Measurements from ENCODE around the gene KRTAP10-6.
A peak's percentile ranks its signal among the peaks of the same experiment; 100 is the strongest.
"Not testable (repeated sequence)": the region's sequence is repeated elsewhere in the genome, so short reads cannot be mapped to it uniquely, and the experiment has no call there.

KRTAP10-6 gene, protein sequence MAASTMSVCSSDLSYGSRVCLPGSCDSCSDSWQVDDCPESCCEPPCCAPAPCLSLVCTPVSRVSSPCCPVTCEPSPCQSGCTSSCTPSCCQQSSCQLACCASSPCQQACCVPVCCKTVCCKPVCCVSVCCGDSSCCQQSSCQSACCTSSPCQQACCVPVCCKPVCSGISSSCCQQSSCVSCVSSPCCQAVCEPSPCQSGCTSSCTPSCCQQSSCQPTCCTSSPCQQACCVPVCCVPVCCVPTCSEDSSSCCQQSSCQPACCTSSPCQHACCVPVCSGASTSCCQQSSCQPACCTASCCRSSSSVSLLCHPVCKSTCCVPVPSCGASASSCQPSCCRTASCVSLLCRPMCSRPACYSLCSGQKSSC

DNA sequence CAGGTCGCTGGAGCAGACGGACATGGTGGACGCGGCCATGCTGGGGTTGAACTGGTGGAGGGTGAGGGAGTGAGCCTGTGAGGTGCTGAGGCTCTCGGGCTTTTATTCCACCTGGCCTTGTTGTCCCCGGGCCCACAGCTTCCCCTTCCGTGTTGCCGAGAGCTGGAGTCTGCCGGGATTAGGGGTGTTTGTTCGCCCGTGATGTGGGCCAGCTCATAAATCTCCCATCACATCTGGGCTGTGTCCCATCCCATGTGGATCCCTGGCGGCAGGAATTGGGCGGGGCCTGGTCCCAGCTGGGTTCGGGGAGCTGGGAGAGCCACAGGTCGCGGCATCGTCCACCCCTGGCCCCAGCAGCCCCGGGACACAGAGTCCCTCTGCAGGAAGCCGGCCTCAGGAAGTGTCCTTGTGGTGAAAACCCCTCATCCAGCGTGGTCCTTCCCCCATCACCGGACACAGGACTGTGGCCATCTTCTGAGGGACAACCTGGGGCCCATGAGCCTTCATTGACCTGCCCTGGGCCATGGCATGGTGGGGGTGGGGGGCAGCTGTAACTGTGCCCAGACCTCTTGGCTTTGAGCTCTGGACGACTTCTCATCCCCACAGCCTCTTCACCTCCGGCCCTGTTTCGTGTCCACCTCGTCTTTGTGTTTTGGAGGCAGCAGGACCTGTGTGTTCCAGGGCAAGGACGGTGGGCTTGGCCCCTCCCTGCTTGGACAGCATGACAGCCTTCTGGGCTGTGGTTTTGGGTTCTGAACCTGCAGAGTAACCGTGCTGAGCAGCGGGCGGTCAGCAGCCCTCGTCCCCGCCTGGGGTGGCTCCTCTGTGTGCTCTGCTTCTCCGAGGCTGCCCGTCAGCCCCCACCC is at the start of gene KRTAP10-6:
TSS of gene KRTAP10-6 (minus strand) at position 60 of the 866 bp plus-strand sequence. CDS start at position 39, 21 bp downstream.
- FAIRE-seq (no peak), DNase-seq (ENCODE audit: low spot score) (no peak)

DNA sequence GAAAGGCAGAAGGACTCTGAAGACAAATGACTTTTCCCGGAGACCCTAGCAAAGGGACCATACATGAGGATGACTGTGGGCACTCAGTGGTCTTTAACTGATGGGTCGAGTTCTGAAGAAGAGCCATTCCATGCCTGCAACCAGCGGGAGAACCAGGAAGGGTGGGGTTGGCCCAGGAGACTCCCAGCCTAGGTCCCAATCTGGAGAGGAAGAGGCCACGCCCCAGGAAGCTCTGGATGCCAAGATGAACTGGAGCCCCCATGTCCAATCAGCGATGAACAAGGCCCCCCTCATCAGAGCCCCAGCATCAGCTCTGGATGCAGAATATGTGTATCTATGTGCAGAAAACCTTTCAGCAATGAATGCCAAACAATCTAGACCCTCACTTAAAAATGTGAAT is 48.5 kb upstream of the KRTAP10-6 start:
- FAIRE-seq (no peak), DNase-seq (ENCODE audit: low spot score) (no peak)

DNA sequence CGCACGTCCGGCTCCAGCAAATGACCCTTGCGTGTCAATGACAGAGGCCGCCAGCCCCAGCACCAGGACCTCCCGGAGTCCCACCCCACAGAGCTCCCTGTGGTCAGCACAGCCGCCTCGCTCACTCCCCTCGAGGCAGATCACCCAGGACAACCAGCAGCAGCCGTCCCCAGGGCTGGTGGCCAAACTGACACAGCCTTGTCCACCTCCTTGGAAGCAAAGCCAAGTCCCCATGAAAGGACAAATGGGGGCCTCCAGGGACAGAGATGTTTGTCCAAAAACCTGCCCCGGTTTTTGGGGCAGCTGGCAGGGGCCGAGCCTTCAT is 47.0 kb upstream of the KRTAP10-6 start:
- no peak for FAIRE-seq
- DNase-seq (ENCODE audit: low spot score) = no peak

DNA sequence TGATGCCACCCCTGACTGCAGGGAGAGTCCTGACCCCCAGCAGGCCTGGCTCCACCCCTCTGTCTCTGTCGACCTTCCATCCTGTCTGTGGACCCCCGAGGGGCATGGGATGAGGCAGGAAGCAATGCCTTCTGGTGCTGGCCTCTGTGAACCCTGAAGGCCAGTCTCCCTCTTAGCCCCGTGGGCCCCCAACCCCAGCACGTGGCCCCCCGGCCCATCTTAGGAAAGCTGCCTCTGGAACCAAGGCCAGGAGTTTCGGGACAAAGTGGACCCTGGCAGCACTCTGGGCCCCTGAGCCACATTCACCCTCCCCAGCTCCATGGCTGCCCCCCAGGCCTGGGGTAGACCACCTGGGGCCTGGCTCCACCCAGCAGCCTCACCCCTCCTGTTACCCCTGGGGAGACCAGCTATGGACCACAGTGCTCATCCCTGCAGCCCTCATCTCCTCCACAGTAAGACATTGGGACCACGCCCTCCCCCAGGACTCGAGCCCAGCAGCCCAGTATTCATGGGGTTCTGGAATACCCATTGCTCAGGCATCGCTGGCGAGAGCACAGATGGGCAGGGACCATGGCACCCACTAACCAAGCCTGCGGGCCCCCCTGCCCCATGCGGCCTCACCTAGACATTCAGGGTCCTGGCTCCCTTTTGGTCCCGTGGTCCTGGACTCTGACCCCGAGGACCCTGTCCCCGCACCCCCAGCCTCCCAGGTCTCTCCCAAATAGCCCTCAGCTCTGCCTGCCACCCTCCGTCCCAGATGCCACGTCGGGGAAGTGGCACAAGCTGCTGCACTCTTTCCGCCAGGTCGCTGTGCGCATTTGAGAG is 46.4 kb upstream of the KRTAP10-6 start:
- DNase-seq (ENCODE audit: low spot score) = not testable (repeated sequence)
- peak; percentile 44 for FAIRE-seq

DNA sequence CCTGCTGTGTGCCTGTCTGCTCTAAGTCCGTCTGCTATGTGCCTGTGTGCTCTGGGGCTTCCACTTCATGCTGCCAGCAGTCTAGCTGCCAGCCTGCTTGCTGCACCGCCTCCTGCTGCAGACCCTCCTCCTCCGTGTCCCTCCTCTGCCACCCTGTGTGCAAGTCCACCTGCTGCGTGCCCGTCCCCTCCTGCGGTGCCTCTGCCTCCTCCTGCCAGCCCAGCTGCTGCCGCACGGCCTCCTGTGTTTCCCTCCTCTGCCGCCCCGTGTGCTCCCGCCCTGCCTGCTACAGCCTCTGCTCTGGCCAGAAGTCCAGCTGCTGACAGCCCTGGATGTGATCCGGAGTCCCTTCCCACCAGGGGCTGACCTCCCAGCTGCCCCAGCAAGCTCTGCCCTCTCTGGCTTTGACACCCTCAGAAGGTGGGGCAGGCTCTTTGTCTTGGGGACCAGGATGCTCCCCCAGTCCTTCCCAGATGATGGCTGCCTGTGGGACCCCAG is 45.6 kb upstream of the KRTAP10-6 start:
- FAIRE-seq = peak; percentile 52
- DNase-seq (ENCODE audit: low spot score) = not testable (repeated sequence)

DNA sequence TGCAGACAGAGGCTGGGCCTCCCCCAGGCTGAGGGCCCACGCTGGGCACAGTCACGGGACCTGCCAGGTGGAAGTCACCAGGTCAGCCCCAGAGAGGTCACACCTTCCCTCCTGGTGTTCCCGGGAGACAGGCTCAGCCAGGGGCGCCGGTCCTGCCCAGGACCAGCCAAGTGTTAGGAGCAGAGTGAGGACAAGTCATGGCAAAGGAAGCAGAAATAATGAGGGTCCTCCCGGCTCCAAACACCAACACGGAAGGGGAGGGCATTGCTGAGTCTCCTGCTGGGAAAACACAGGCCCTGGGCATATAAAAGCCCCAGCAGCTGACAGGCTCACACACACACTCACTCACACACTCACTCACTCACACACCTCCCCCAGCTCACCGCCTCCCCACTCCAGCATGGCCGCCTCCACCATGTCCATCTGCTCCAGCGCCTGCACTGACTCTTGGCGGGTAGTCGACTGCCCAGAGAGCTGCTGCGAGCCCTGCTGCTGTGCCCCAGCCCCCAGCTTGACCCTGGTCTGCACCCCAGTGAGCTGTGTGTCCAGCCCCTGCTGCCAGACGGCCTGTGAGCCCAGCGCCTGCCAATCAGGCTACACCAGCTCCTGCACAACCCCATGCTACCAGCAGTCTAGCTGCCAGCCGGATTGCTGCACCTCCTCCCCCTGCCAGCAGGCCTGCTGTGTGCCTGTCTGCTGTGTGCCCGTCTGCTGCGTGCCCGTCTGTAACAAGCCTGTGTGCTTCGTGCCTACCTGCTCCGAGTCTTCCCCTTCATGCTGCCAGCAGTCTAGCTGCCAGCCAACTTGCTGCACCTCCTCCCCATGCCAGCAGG is 44.9 kb upstream of the KRTAP10-6 start, which contains the start of gene KRTAP10-10:
TSS of gene KRTAP10-10 (plus strand) at position 339 of the 833 bp plus-strand sequence. CDS start at position 401, 62 bp downstream.
- no peak for FAIRE-seq

DNA sequence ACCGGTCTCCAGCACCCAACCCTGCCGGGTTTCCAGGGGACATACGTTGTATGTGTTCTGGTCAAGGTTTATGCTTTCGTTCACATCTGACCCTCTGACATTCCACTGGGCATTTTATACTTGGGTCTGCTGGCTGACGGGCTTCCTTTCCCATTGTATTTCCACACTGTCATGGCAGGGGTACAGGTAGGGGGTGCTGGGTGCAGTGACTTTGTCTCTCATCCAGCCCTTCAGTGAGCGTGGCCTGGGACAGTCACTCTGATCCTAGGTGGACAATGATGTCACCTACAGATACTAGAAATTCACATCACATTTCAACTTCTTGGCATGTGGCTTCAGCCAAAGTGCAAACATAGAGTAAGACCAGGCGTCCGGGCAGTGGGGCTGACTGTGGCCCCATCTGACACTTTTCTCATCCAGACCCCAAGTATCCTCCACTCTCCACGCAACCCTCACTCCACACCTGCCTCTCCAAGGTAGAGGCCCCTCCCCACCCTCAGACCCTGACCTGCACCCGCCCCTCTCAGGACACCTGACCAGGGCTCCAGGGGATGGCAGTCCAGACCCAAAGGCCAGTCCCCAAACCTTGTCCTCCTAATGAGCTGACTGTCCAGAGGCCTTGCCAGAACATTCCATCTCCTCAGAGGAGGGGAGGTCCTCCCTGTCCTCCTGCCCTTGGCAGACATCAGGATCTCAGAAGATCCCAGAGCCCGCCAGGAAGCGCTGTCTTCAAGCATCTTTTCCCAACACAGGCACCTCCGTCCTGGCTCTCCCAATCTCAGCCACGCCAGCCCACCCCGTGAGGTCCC is 44.1 kb upstream of the KRTAP10-6 start:
- DNase-seq (ENCODE audit: low spot score) (no peak), FAIRE-seq (no peak)

More for the DNA sequence above, 44.9 kb upstream of the KRTAP10-6 start, which contains the start of gene KRTAP10-10:
- no peak for DNase-seq (ENCODE audit: low spot score)

DNA sequence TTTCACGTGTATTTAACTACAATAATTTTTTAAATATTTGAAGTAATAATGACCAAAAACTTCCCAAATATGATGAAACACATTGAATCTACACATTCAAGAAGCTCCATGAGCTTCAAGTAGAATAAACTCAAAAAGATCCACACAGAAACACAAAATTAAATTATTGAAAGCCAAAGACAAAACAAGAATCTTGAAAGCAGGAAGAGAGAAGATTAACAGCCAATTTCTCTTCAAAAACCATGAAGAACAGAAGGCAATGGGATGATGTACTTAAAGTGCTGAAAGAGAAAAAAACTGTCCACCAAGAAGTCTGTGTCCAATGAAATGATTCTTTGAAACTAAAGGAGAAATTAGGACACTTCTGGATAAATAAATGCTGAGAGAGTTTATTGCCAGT is 39.8 kb upstream of the KRTAP10-6 start:
- no peak for DNase-seq (ENCODE audit: low spot score)
- FAIRE-seq = no peak

DNA sequence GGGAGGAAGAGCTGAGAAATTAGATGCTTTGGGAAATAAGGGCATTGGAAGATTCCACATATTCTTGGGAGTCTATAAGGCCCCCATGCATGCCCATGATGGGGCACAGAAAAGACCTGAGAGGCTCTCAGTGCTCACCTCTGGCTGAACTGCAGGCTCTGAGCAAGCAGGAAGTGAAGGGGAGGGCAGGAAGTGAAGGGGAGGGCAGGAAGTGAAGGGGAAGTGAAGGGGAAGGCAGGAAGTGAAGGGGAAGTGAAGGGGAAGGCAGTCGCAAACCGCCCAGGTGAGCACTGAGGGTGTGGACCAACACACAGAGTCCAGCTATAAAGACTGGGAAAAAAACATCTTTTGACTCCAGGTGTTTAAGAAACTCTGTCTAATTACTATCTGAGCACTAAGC is 38.1 kb upstream of the KRTAP10-6 start:
- no peak for FAIRE-seq
- no peak for DNase-seq (ENCODE audit: low spot score)

DNA sequence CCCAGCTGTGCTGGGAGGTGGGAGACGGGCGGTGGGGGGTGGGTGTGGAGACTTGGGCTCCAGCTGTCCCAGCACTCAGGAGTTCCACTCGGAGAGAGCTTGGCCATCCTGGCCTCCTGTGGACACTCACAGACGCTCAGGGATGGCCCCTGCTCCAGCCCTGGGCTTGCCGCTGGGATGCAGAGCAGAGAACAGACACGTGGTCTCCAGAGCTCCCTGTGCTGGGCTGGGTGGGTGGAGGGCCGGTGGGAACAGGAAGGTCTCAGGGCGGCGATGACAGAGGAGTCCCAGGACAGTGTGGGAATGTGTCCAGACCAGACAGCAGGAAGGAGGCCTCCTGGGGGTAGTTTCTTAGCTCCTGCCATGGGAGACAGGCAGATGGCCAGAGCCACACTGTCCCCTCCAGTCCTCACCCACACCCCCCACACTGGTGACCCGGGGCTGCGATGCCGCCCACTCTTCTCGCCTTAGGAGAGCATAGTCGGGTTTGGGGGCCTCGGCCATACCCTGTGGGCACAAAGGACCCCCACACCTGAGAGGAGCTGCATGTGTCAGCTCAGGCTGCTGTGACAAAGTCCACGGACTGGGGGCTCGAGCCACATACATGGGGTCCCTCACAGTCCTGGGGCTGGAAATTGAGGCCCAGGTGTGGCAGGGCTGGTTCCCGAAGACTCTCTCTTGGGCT is 36.5 kb upstream of the KRTAP10-6 start:
- FAIRE-seq = no peak

DNA sequence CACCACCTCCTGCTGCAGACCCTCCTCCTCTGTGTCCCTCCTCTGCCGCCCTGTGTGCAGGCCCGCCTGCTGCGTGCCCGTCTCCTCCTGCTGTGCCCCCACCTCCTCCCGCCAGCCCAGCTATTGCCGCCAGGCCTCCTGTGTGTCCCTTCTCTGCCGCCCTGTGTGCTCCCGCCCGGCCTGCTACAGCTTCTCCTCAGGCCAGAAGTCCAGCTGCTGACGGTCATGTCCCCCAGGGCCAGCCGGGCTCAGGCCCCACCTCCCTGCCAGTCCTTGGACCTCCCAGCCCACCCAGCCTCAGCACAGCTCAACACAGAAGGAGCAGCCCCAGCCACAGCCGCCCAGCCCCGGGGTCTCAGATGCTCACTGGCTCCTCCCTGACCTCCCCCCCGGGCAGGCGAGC is 35.5 kb upstream of the KRTAP10-6 start:
- FAIRE-seq; DNase-seq (ENCODE audit: low spot score): not testable (repeated sequence)

More for the DNA sequence above, 36.5 kb upstream of the KRTAP10-6 start:
- no peak for DNase-seq (ENCODE audit: low spot score)

DNA sequence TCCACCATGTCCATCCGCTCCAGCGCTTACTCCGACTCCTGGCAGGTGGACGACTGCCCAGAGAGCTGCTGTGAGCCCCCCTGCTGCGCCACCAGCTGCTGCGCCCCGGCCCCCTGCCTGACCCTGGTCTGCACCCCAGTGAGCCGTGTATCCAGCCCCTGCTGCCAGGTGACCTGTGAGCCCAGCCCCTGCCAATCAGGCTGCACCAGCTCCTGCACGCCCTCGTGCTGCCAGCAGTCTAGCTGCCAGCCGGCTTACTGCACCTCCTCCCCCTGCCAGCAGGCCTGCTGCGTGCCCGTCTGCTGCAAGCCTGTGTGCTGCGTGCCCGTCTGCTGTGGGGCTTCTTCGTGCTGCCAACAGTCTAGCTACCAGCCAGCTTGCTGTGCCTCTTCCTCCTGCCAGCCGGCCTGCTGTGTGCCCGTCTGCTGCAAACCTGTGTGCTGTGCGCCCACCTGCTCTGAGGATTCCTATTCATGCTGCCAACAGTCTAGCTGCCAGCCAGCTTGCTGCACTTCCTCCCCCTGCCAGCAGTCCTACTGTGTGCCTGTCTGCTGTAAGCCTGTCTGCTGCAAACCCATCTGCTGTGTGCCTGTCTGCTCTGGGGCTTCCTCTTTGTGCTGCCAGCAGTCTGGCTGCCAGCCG is 35.0 kb upstream of the KRTAP10-6 start:
- not testable (repeated sequence) for DNase-seq (ENCODE audit: low spot score); FAIRE-seq

DNA sequence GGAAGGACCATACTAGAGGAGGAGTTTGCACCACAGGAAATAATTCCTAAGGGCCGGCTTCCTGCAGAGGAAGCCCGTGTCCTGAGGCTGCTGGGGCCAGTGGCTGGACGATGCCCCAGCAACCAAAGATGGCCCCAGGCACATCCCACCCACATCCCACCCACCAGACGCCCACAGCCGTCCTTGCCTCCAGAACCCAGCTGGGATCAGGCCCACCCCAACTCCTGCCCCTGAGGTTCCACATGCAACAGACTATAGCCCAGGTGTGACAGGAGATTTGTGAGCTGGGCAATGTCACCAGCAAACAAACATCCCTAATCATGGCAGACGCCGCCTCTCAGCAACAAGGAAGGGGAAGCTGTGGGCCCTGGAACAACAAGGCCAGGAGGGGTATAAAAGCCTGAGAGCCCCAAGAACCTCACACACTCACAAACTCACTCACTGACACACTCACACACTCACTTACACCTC is 34.4 kb upstream of the KRTAP10-6 start, which contains the start of gene KRTAP10-9:
TSS of gene KRTAP10-9 (plus strand) at position 421 of the 471 bp plus-strand sequence. CDS start 79 bp downstream, outside the sequence.
- no peak for DNase-seq (ENCODE audit: low spot score)
- FAIRE-seq = no peak

DNA sequence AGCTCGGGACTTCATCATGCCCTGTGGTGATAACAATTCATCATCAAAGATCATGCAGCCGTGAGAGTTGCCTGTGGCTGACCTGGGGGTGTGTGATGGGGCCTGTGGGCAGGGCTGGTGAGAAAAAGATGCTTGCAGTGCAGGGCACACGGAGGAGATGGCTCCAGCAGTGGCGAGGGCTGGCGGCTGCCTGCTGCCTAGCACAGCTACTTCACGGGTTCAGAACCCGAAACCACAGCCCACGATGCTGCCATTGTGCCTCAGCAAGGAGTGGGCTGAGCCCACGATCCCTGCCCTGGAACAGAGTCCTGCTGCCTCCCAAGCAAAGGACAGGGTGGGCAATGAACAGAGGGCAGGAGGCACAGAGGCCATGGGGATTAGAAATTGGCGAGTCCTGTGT is 34.0 kb upstream of the KRTAP10-6 start:
- FAIRE-seq = no peak
- no peak for DNase-seq (ENCODE audit: low spot score)

DNA sequence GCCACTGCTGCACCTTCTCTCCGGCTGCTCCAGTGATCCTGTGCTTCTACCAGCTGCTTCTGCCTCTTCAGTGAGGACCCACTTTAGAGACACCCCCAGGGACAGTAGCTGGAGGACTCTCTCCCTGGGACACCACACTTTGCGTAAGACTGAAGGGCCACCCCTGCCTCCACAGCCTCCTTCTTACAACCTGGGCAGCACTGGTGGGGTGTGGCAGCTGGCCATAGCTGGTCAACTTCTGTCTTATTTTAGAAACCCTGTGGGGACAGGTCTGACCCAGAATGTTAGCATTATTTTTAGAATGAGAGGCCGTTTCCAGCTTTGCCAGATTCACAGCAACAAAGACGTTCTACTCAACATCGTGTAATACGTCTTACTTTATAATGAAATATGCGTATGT is 33.5 kb upstream of the KRTAP10-6 start:
- FAIRE-seq (no peak), DNase-seq (ENCODE audit: low spot score) (no peak)

DNA sequence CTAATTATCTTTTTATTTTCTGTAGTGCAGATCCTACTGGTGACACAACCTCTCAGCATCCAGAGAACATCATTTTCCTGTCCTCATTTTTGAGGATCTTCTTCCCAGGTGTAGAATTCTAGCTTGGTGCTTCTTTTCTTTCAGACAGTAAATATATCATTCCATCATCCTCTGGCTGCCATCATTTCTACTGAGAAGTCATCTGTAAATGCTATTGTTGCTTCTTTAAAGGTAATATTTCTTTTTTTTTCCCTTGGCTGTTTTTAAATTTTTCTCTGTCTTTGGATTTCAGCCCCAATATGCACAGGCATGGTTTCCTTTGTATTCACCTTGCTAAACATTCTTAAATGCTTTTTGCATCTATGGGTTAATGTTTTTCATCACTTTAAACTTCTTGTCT is 31.3 kb upstream of the KRTAP10-6 start:
- FAIRE-seq = no peak

DNA sequence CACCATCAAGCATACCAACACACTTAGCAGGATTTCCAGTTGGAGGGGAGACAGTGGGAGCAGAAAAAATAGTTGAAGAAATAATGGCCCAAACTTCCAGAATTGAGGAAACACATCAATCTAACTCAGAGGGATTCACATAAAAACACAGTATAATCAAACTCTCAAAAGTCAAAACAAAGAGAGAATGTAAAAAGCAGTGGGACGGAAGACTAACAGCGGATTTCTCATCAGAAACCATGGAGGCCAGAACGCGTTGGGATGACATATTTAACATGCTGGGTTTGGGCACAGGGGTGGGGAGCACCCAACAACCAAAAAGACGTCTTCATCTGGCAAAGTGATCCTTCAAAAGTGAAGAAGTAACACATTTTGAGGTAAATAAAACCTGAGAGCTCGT is 27.6 kb upstream of the KRTAP10-6 start:
- DNase-seq (ENCODE audit: low spot score) (no peak), FAIRE-seq (no peak)

More for the DNA sequence above, 31.3 kb upstream of the KRTAP10-6 start:
- no peak for DNase-seq (ENCODE audit: low spot score)

DNA sequence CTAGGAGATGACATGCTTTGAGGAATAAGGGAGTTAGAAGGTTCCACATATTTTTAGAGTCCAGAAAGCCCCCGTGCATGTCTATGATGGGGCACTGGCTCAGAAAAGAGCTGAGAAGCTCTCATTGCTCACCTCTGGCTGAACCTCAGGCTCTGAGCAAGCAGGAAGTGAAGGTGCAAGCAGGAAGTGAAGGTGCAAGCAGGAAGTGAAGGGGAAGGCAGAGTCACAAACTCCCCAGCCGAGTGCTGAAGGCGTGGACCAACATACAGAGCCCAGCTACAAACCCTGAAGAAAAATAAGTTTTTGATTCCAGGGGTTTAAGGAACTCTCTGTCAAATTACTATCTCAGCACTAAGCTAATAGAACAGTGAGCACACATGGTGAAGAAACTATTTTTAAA is 26.6 kb upstream of the KRTAP10-6 start:
- DNase-seq (ENCODE audit: low spot score) (no peak), FAIRE-seq (no peak)
